Superior temporal gyrus (tissue), 1 donor: ENCODE results near the gene NME3.

ENCODE experiments used
- DNase-seq: peaks from one replicate; pipeline ENCODE4 v3.0.0-alpha.2; 2016; ENCODE audit errors: extremely low spot score

The NME3 gene

GRCh38 chr16:1768767-1769401, 2.5 kb downstream of the NME3 start:
- DNase-seq, result no peak

GRCh38 chr16:1768061-1768766, 3.1 kb downstream of the NME3 start:
- no peak for DNase-seq

- no peak for DNase-seq
Measured at GRCh38 chr16:1767116-1767994, 4.0 kb downstream of the NME3 start.

GRCh38 chr16:1766701-1767100, 4.6 kb downstream of the NME3 start:
- no peak for DNase-seq

GRCh38 chr16:1766231-1766630, 5.1 kb downstream of the NME3 start:
- no peak for DNase-seq

- DNase-seq, result no peak
Measured at GRCh38 chr16:1765826-1766225, 5.5 kb downstream of the NME3 start.

GRCh38 chr16:1764971-1765370, 6.4 kb downstream of the NME3 start:
- no peak for DNase-seq

- no peak for DNase-seq
Measured at GRCh38 chr16:1763521-1764511, 7.5 kb downstream of the NME3 start.

GRCh38 chr16:1762879-1763520, 8.3 kb downstream of the NME3 start:
- no peak for DNase-seq

GRCh38 chr16:1762196-1762878, 9.0 kb downstream of the NME3 start:
- no peak for DNase-seq

GRCh38 chr16:1761751-1762150, 9.6 kb downstream of the NME3 start:
- DNase-seq, result no peak

GRCh38 chr16:1760911-1761310, 10.4 kb downstream of the NME3 start:
- no peak for DNase-seq

- no peak for DNase-seq
Measured at GRCh38 chr16:1759511-1759910, 11.8 kb downstream of the NME3 start.

- no peak for DNase-seq
Measured at GRCh38 chr16:1758923-1759322, 12.4 kb downstream of the NME3 start.

GRCh38 chr16:1757714-1758461, 13.5 kb downstream of the NME3 start:
- no peak for DNase-seq

- DNase-seq, result no peak
Measured at GRCh38 chr16:1754204-1754603, 17.1 kb downstream of the NME3 start.

- DNase-seq, result no peak
Measured at GRCh38 chr16:1752853-1753252, 18.5 kb downstream of the NME3 start.

GRCh38 chr16:1751946-1752345, 19.4 kb downstream of the NME3 start:
- DNase-seq, result no peak
